COR-L47 (cell line): ENCODE measurements around the gene CNTNAP2.
A peak's percentile ranks its signal among the peaks of the same experiment; 100 is the strongest.

Experiments used
- DNase-seq: peaks from one replicate; lab custom pipeline; 2025; lab: John Stamatoyannopoulos, UW

Gene CNTNAP2

DNA sequence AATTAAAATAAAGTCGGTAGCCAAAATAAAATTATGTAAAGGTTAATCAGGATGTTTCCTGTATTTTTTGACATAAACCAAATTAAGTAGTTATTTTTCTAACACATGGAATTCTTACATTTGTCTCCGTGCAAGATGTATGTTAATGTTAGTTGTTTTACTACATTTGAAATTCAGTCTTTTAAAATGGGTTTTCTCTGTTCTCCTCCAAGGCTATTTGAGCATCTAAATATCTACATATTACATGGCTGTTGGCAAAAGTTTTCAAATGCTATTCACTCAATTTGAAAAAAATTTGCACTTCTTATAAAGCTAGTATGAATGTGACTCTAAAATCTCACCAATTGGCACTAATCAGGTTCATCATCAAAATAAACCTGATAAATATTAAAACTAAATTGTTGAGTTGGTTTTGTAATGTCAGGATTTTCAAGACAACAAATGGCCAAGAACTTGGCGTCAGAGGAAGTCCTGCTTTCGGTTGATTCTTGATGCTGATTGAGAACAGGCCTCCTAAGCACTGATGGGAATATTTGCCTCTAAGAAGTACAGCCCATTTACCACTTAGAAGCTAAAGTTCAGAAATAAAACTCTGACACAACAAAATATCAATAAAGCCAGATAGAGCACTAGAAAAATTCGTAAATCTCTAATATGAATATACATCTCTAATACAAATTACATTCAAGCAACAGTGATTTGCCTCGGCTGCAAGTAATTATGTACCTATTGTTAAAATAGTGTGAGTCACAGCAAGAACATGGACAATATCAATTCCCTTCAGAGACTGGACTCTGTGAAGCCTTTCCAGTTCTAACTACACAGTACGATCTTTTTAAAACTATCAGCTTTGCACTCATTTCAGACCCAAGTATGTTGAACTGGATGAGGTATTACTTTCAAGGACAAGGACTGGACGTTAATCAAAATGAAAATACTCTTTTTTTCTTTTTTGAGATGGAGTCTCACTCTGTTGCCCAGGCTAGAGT lies 1740.8 kb downstream of the CNTNAP2 start:
- no peak for DNase-seq

DNA sequence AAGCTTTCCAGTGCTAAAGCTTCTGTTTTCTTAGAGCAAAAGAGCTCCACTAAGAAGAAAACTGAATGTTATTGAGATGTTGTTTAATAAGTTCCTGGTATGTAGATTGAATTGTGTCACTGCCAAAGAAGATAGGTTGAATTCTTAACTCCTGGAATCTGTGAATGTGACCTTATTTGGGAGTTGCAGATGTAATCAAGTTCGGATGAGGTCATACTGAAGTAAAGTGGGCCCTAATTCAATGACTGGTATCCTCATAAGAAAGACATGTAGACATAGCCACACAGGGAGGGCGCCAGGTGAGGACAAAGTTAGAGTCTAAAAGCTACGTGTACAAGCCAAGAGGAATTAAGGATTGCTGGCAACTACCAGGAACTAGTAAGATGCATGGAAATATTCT lies 1741.8 kb downstream of the CNTNAP2 start:
- DNase-seq: no peak

GRCh38 chr7:147859033-147859432 lies 1742.4 kb downstream of the CNTNAP2 start:
- no peak for DNase-seq

- no peak for DNase-seq
Measured at GRCh38 chr7:147859486-147859885, 1742.9 kb downstream of the CNTNAP2 start.

DNA sequence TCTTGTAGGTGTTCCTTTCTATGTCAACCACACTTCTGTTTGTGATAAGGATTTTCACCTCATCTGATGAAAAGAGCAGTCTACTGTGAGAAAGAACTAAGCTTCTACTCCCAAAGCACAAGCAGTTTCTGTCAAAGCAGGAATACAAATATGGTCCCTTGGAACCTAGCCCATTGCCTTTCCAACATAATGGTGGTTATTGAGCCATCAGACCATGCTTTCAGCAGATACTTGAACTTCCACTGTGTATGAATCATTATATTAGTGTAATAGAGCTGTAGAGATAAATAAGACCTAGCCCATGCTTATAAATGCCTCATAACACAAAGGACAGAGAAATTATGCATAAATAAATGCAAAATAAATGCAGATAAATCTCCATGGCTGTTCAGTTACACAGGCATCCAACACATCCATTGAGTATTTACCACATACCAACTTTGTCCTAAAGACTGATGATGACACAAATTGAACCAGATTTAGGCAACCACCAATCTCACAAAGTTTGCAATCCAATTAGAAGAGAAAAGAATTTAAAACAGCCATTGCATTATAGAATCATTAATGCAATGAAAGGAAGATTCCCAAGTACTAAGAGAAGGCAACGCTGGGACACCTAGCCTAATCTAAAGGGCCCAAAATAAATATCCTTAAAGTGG lies 1744.6 kb downstream of the CNTNAP2 start:
- no peak for DNase-seq

GRCh38 chr7:147861945-147862344 lies 1745.3 kb downstream of the CNTNAP2 start:
- DNase-seq: no peak

DNA sequence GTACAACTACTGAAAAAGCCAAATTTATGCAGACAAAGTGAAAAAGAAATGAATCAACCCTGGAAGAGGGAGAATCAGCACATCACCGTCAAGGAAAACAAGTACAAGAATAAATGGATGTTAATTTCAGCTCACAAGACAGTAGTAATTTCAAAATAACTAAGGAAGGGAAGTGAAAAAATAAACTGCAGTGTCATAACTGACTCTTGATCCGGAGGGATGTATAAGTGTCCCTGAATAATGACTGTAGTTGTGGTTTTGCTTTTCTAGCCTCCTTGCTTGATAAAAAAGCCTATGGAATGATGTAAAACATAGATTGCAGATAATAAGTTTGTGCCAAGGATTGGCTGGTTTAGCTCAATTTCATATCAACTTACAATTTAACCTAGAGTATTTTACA lies 1752.9 kb downstream of the CNTNAP2 start:
- no peak for DNase-seq

DNA sequence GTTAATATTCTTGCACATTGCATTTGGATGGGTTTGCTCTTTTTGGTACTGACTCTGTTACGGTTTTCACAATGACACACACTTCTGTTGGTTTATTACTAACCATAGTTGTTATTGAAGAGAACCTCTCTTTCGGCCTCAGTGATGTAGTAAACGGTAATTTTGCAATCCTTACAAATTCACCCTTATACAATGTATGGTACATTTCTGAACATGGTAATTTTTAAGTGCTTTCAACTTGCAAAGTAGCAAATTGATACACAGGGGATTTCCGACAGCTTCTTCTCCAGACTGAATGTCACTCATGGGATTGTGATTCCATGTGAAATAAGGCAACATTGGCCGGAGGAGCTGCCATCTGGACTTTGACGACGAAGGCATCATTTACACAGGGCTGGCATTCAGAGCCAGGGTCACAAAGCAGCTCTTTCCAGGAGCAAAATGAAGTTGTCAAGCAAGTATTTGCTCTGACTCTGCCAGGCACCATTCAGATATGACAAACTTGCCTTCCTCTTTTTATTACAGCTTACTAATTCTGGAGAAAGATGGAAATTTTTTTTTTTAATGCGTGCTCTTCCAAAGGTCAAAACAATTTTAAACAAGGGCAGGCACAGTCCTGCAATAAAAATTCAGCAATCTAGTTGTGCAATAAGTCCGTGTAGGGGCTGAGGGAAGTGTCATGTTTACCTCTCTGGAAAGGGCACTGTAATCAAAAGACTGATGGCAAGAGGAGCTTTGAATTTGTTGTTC lies 1762.5 kb downstream of the CNTNAP2 start:
- DNase-seq: no peak

DNA sequence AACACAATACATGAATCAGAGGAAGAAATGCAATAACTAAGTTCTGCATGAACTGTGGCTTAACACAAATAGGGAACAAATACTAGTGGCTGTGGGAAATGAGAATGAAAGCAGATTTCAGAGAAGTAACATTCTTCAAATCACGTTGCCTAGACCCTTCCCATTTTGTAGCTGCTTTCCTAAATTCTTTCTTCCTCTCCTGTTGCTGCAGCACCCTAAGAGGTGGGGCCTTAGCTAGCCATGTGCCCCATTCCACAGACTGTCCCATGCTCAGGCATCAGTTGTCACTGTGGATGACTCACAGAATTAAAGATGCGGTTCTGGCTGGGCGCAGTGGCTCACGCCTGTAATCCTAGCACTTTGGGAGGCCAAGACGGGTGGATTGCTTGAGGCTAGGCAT lies 1769.3 kb downstream of the CNTNAP2 start:
- DNase-seq: no peak

- no peak for DNase-seq
Measured at GRCh38 chr7:147894271-147894670, 1777.7 kb downstream of the CNTNAP2 start.

- no peak for DNase-seq
Measured at GRCh38 chr7:147896121-147896520, 1779.5 kb downstream of the CNTNAP2 start.

DNA sequence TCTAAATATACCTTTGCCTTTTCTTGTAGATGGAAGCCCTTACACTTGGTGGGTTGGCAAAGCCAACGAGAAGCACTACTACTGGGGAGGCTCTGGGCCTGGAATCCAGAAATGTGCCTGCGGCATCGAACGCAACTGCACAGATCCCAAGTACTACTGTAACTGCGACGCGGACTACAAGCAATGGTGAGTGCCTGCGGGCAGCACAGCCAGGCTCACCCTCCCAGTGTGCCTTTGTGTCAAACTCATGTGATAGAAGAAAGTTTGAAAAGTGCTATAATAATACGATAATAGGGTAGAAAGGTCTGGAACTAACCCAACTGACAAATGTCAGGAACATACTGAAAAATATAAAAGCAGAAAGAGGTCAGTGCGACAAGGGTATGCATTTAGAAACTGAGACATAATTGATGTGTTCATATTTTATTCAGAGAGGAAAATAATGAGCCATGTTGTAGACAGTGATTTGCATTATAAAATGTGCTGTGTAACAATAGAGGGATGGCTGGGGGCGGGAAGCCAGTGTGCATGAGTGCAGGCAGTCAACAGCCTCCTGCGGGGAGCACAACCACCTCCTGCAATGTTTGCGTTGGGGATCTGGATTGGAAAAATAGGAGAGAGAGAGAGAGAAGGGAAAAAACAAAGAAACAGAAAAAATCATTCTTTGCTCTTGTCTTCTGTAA lies 1787.1 kb downstream of the CNTNAP2 start:
- DNase-seq: peak; percentile 45

DNA sequence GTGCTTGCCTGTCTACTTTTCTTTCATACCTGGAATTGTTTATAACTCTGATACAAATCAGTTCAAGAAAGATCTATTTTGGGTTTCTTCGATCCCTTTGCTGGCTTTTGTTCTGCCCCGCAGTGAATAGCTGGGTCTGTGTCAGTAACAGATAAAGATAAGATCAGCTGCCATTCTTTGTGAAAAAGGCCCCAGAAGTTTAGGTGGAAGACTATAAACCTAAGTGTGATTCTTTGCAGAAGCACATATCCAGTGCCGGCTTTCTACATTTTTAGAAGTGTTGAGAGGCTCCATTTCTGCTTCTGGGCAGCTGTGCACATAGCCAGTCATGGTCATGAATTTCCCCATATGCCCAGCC lies 1787.6 kb downstream of the CNTNAP2 start:
- no peak for DNase-seq

- DNase-seq: no peak
Measured at GRCh38 chr7:147909431-147910148, 1793.0 kb downstream of the CNTNAP2 start.

- DNase-seq: no peak
Measured at GRCh38 chr7:147911201-147911601, 1794.6 kb downstream of the CNTNAP2 start.

- no peak for DNase-seq
Measured at GRCh38 chr7:147912291-147912690, 1795.7 kb downstream of the CNTNAP2 start.

DNA sequence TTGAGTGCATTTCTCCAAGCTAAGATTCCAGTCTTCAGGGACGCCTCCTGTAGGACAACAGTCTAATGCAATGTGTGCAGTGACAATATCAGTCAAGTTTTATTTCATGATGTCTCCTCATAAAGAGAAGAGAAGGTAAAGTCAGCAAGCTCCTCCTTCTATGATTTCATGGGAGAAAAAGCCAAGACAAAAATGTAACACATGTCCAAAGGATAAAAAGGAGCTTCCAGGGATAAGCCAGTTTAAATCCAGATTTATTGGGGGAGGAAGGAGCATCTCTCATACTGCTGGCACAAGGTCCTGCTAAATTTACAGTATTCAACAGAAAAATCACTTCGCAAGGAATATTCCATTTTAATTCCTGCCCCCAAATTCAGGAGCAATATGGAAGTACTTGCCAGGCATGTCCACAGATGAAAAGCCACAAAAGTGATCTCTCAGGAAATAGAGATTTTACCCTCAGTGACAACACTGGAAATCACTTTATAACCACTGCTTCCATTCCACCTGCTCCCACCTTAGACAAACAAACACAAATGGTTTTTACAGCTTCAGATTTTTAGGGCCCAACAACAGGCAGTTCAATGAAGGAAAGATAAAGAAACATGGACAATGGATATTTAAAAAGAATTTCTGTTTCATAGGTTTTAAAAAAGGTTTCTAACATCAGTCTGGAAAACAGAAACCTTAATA lies 1796.5 kb downstream of the CNTNAP2 start:
- no peak for DNase-seq

GRCh38 chr7:147915781-147916180 lies 1799.2 kb downstream of the CNTNAP2 start:
- no peak for DNase-seq

GRCh38 chr7:147916573-147916972 lies 1800.0 kb downstream of the CNTNAP2 start:
- no peak for DNase-seq

- no peak for DNase-seq
Measured at GRCh38 chr7:147923841-147924240, 1807.2 kb downstream of the CNTNAP2 start.

DNA sequence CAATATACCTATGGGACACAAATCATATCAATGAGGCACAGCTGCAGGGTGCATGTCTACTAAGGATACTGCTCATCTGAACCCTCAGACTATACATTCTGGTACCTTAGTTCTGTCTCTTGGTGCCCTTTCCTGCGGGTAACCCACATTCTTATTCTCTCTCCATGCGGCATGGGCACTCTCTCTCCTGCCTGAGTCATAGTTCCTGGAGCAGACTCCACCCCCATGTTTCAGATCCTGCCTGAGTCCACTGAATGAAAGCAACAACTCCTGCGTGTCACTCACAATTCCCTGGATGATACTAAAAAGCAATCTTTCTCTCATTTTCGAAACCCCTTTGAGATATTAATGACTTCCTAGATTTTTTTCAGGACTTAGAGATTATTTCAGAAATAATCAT lies 1820.8 kb downstream of the CNTNAP2 start:
- DNase-seq: no peak
